ENCODE data around the gene FGGY. TPM values are rescaled to one million over a fixed set of nuclear protein-coding genes. Genes with fewer than 3 reads are reported as not detected.

The FGGY gene
- total RNA-seq, 2 donors from 2014 or later, result 12.4 to 17.9 TPM

DNA sequence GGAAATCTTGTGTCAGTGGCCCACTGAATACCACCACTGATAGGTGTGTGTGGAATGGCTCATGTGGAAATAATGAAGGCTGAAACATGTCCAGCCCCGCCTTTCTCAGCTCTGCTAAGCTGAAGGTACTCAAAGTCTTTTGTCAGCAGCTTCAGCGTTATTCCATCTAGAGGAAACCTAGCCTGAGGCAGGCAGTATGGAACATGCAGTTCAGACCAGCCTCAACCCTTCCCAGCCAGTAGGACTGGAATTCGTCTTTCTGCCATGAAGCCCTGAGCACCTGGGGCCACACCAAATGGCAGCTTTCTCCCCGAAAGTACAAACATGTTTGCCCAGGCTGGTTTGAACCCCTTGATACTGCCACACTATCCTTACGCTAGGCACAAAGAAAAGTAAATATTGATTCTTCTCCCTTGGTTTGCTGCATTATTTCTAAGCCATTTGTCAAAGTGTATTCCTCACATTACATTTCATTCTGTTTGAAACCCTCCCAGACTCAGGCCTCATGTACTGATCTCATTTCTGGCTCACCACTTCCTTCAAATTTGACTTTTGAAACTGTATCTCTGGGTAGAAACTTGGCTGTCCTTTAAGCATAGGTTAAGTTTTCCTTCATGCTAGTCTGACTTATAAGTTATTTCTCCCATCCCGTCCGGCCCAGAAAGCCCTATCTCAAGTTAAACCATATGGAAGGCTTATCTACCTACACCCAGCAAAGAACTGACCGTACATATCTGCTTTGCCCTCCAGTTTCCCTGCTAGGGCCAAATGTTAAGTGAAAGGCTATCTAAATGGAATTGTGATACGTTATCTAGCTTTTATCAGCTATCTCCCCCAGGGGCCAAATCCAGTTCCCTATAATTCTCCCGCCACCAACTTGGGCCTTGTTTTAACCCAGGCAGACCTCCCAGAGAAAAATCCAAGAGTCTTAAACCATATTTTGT lies 472.2 kb downstream of the FGGY start:
- Mint-ChIP-seq H3K36me3 (ENCODE audit: insufficient read depth in 2 of 2) (no peaks in the 10 kb centered on the region), H3K4me3 (no peak overlapping the region), H3K27ac (no peak overlapping the region), H3K9me3 (no peaks in the 10 kb centered on the region), H3K27me3 (ENCODE audit: low read depth) (no peaks in the 10 kb centered on the region), H3K4me1 (ENCODE audit: low read depth) (peaks cover 6% of the 10 kb centered on the region)
- DNase-seq, result no peak
- no peak for ATAC-seq (replicated peaks in 1 of 2)

DNA sequence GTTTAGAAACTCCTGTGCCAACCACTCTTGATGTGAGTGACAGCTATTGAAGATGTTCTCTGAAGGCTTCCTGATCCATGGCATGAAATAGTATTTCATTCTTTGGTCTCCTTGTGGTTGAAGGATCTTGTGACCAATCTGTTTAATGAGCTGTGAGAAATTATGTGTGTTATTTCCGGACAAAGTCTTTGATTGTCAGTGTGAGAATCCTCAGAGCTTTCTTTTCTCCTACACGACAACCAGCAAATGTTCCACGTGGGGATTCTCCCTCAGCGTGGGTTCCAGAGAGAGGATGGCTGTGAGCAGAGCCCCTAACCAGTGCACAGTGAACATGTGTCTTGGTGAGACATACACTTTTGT lies 472.8 kb downstream of the FGGY start:
- Mint-ChIP-seq H3K27me3 (ENCODE audit: low read depth) (no peaks in the 10 kb centered on the region), H3K9me3 (no peaks in the 10 kb centered on the region)
- ATAC-seq (replicated peaks in 1 of 2), result no peak

DNA sequence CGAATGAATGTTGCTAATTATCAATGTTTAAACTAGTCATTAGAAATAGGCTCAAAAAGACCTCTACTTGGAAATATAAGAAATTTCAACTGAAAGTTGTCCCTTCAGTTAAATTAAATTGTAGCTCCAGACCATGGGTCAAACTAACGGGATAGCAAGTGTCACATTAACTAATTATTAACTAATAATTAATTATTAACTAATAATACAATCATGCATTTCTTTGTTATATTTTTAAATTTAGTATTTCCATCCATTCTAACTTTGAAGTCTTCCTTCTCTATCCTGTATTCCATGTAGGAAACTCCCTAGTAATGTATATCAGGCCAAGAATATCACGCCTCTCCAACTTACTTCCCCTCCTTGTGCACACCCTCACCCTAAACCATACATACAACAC lies 474.5 kb downstream of the FGGY start:
- Mint-ChIP-seq H3K36me3 (ENCODE audit: insufficient read depth in 2 of 2) (no peaks in the 10 kb centered on the region), H3K4me1 (ENCODE audit: low read depth) (peaks cover 6% of the 10 kb centered on the region), H3K27me3 (ENCODE audit: low read depth) (no peaks in the 10 kb centered on the region), H3K9me3 (no peaks in the 10 kb centered on the region), H3K4me3 (no peak overlapping the region), H3K27ac (no peak overlapping the region)
- no peak for DNase-seq
- ATAC-seq (replicated peaks in 1 of 2), result no peak

More for the DNA sequence above, 472.8 kb downstream of the FGGY start:
- DNase-seq, result no peak
- Mint-ChIP-seq H3K4me3 (no peak overlapping the region), H3K4me1 (ENCODE audit: low read depth) (peaks cover 6% of the 10 kb centered on the region), H3K27ac (no peak overlapping the region), H3K36me3 (ENCODE audit: insufficient read depth in 2 of 2) (no peaks in the 10 kb centered on the region)

GRCh38 chr1:59775480-59775879 lies 478.6 kb downstream of the FGGY start:
- Mint-ChIP-seq H3K9me3 (no peaks in the 10 kb centered on the region), H3K27me3 (ENCODE audit: low read depth) (no peaks in the 10 kb centered on the region), H3K4me3 (no peak overlapping the region), H3K4me1 (ENCODE audit: low read depth) (no peaks in the 10 kb centered on the region), H3K27ac (no peak overlapping the region), H3K36me3 (ENCODE audit: insufficient read depth in 2 of 2) (no peaks in the 10 kb centered on the region)
- DNase-seq (no peak), ATAC-seq (replicated peaks in 1 of 2) (no peak)

DNA sequence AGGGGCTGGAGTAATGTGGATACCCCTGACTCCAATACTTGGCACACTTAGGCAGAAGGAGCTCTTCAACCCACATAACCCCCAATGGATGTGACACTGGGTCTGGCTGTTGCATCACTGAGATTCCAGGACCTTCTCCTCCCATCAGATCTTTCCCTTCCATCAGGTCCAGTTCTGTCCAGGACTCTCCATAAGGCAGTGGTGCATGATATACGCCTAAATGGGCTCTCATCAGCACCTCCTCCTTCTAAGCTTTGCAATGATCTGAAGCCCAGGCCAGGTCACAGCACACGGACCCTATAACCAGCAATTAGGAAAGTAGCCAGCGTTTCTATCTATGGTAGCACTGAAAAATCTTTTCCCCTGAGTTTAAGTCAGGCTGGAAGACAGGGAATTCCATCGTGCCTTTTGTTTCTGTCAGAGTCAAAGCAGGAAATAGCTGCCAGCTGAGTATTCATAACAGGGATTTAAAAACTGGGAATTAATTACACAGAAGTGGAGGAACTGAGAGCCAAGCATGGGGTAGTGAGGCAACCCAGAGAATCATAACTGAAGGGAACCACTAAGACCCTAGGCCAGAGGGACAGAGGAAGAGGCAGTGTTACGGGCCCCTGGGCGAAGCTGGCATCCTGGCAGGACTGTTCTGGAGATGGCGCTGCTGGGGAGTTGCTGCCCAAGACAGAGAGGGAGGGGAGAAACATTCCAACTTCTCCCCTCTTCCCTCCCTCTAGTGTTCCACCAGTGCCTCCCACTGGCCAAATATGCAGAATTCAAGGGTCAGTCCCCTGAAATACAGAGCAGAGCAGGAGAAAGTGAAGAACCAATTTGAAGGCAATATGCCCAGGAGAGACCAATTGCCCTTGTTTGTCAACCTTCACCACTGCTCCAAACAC lies 480.3 kb downstream of the FGGY start:
- Mint-ChIP-seq H3K4me1 (ENCODE audit: low read depth) (no peaks in the 10 kb centered on the region), H3K9me3 (no peaks in the 10 kb centered on the region), H3K27ac (no peak overlapping the region), H3K36me3 (ENCODE audit: insufficient read depth in 2 of 2) (no peaks in the 10 kb centered on the region), H3K4me3 (no peak overlapping the region), H3K27me3 (ENCODE audit: low read depth) (no peaks in the 10 kb centered on the region)
- ATAC-seq (replicated peaks in 1 of 2) (no peak), DNase-seq (no peak)

GRCh38 chr1:59779949-59780348 lies 483.1 kb downstream of the FGGY start:
- H3K4me1 Mint-ChIP-seq (ENCODE audit: low read depth), result no peaks in the 10 kb centered on the region
- no peaks in the 10 kb centered on the region for H3K36me3 Mint-ChIP-seq (ENCODE audit: insufficient read depth in 2 of 2)
- ATAC-seq (replicated peaks in 1 of 2) (no peak), DNase-seq (no peak)
- no peaks in the 10 kb centered on the region for H3K9me3 Mint-ChIP-seq
- no peak overlapping the region for H3K4me3 Mint-ChIP-seq
- no peaks in the 10 kb centered on the region for H3K27me3 Mint-ChIP-seq (ENCODE audit: low read depth)
- H3K27ac Mint-ChIP-seq, result no peak overlapping the region

DNA sequence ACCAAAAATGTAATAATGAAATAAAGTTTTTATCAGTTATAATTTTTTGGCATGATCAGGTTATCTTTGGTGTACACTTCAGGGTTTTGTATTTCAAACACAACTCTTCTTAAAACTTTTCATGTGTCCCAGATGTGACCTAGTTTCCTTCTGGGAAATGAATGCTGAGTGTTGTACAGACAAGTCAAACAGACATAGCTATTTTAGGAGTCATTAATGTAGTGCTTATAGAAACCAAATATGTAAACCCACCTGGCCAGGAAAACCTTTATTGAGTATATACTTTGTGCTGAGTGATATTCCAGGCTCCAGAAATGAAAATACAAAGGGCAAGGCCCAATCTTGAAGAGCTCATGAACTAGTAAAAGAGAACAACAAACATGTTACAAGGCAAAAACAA lies 491.9 kb downstream of the FGGY start:
- DNase-seq, result no peak
- Mint-ChIP-seq H3K4me1 (ENCODE audit: low read depth) (no peaks in the 10 kb centered on the region), H3K4me3 (no peak overlapping the region), H3K36me3 (ENCODE audit: insufficient read depth in 2 of 2) (peaks cover 10 to 16% of the 10 kb centered on the region in 2 donors), H3K27ac (no peak overlapping the region), H3K27me3 (ENCODE audit: low read depth) (no peaks in the 10 kb centered on the region), H3K9me3 (peaks cover 11 to 14% of the 10 kb centered on the region in 2 donors)
- ATAC-seq (replicated peaks in 1 of 2), result no peak

GRCh38 chr1:59798600-59798999 lies 501.7 kb downstream of the FGGY start:
- H3K4me1 Mint-ChIP-seq (ENCODE audit: low read depth), result no peaks in the 10 kb centered on the region
- peaks cover 0 to 3% of the 10 kb centered on the region in 2 donors for H3K9me3 Mint-ChIP-seq
- H3K27ac Mint-ChIP-seq, result no peak overlapping the region
- no peaks in the 10 kb centered on the region for H3K36me3 Mint-ChIP-seq (ENCODE audit: insufficient read depth in 2 of 2)
- H3K4me3 Mint-ChIP-seq, result no peak overlapping the region
- DNase-seq (no peak), ATAC-seq (replicated peaks in 1 of 2) (no peak)
- no peaks in the 10 kb centered on the region for H3K27me3 Mint-ChIP-seq (ENCODE audit: low read depth)

- DNase-seq (no peak), ATAC-seq (replicated peaks in 1 of 2) (no peak)
- Mint-ChIP-seq H3K27ac (no peak overlapping the region), H3K36me3 (ENCODE audit: insufficient read depth in 2 of 2) (no peaks in the 10 kb centered on the region), H3K27me3 (ENCODE audit: low read depth) (peaks cover 2% of the 10 kb centered on the region), H3K4me1 (ENCODE audit: low read depth) (no peaks in the 10 kb centered on the region), H3K4me3 (no peak overlapping the region), H3K9me3 (no peaks in the 10 kb centered on the region)
Measured at GRCh38 chr1:59803458-59804038, 506.7 kb downstream of the FGGY start.

GRCh38 chr1:59804301-59804700 lies 507.4 kb downstream of the FGGY start:
- H3K36me3 Mint-ChIP-seq (ENCODE audit: insufficient read depth in 2 of 2), result no peaks in the 10 kb centered on the region
- no peak for DNase-seq
- H3K27me3 Mint-ChIP-seq (ENCODE audit: low read depth), result peaks cover 8% of the 10 kb centered on the region
- H3K4me1 Mint-ChIP-seq (ENCODE audit: low read depth), result no peaks in the 10 kb centered on the region
- H3K9me3 Mint-ChIP-seq, result no peaks in the 10 kb centered on the region
- H3K4me3 Mint-ChIP-seq, result no peak overlapping the region
- no peak overlapping the region for H3K27ac Mint-ChIP-seq
- no peak for ATAC-seq (replicated peaks in 1 of 2)

DNA sequence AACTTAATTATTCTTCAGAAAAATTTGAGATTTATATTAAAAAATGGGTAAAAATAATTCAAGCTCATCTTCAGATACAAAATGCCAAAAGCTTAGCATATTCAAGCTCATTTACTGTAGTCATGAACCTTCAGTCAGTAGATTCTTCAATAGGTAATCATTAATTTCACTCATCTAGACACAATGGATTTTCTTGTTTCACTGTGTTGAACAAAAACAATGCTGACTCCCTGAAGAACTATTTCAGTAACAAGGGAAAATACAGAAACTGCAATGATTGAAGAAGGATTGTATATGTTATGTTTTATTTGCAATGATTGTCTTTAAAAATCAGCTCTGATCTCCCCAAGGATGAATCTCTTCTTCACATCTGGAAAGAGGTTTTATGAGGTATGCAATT lies 508.7 kb downstream of the FGGY start:
- DNase-seq, result no peak
- H3K36me3 Mint-ChIP-seq (ENCODE audit: insufficient read depth in 2 of 2), result no peaks in the 10 kb centered on the region
- H3K27ac Mint-ChIP-seq, result no peak overlapping the region
- H3K9me3 Mint-ChIP-seq, result no peaks in the 10 kb centered on the region
- no peak overlapping the region for H3K4me3 Mint-ChIP-seq
- H3K4me1 Mint-ChIP-seq (ENCODE audit: low read depth), result no peaks in the 10 kb centered on the region
- H3K27me3 Mint-ChIP-seq (ENCODE audit: low read depth), result peaks cover 16% of the 10 kb centered on the region
- ATAC-seq (replicated peaks in 1 of 2), result no peak
